Endothelial cell of umbilical vein (primary cell): ENCODE data around the gene NDUFAF2. TPM values are rescaled to one million over a fixed set of nuclear protein-coding genes. Genes with fewer than 3 reads are reported as not detected.
A peak's percentile ranks its signal among the peaks of the same experiment; 100 is the strongest.

ENCODE experiments used
- BruUV-seq: library from RNA; stranded (reverse); fragments of 400-500 nt; replicated peaks from 2 replicates; lab custom pipeline; 2021; lab: Mats Ljungman, UMichigan
- CTCF ChIA-PET: fragments of 300-600, 350-600 bp; sonication (Branson Sonifier 250); formaldehyde crosslinking; loops from one replicate; lab custom pipeline; 2021; ENCODE audit warnings: antibody characterized with exemption, inconsistent platforms; lab: Charles Lee
- POLR2A ChIA-PET: fragments of 300-600, 350-600 bp; sonication (Branson Sonifier 250); formaldehyde crosslinking; loops from one replicate; lab custom pipeline; 2021; ENCODE audit warnings: antibody characterized with exemption, inconsistent platforms; lab: Charles Lee
- DNase-seq: peaks from one replicate; pipeline ENCODE4 v3.0.0-alpha.2; 2011; ENCODE audit warnings: low read depth, low spot score
- FAIRE-seq: peaks from 2 replicates; lab custom pipeline; 2011; peaks lifted over from hg19 to GRCh38; lab: Jason Lieb, UNC
- H2AFZ ChIP-seq: 2 replicates; pipeline ENCODE4 v1.6.0; 2012; ENCODE audit warnings: low read depth, low read length, control low read depth, inconsistent platforms
- H3K27ac ChIP-seq: 2 replicates; pipeline ENCODE4 v1.5.1; 2011; ENCODE audit warnings: low read depth, mild to moderate bottlenecking, control low read depth, low read length, moderate library complexity; ENCODE audit not compliant: insufficient read depth
- H3K27me3 ChIP-seq, 2 experiments: 2 replicates each; pipeline versions ENCODE4 v1.6.0 to v1.6.1; 2011; ENCODE audit warnings: low read length in 2 of 2, mixed read lengths in 1 of 2; ENCODE audit not compliant: control insufficient read depth in 2 of 2, insufficient read depth in 2 of 2
- H3K36me3 ChIP-seq, 2 experiments: 2 replicates in 1 of 2; 3 replicates in 1 of 2; pipeline ENCODE4 v1.5.1; 2011; ENCODE audit warnings: low read length in 2 of 2, mild to moderate bottlenecking in 1 of 2, moderate library complexity in 1 of 2; ENCODE audit not compliant: control insufficient read depth in 2 of 2, insufficient read depth in 2 of 2; ENCODE audit errors: extremely low read depth in 1 of 2
- H3K4me1 ChIP-seq: 3 replicates; pipeline ENCODE4 v1.5.1; 2011; ENCODE audit warnings: mild to moderate bottlenecking, low read length; ENCODE audit not compliant: control insufficient read depth, insufficient read depth; ENCODE audit errors: extremely low read depth
- H3K4me2 ChIP-seq: 2 replicates; pipeline ENCODE4 v1.6.1; 2011; ENCODE audit warnings: low read length, control low read depth, mixed read lengths; ENCODE audit not compliant: insufficient read depth
- H3K4me3 ChIP-seq, 3 experiments: fragments of 200-600 bp in 1 of 3; sonication (generic), shearing (Covaris generic) in 1 of 3; replicated peaks in 1 of 3; 2 replicates each; pipeline ENCODE4 v1.5.1; 2011 to 2016; ENCODE audit warnings: control low read depth in 3 of 3, low read length in 3 of 3, mild to moderate bottlenecking in 2 of 3, inconsistent platforms in 1 of 3, low read depth in 1 of 3, moderate library complexity in 1 of 3; ENCODE audit not compliant: insufficient read depth in 1 of 3
- H3K79me2 ChIP-seq: 2 replicates; pipeline ENCODE4 v1.6.0; 2012; ENCODE audit warnings: low read length, inconsistent platforms; ENCODE audit not compliant: control insufficient read depth, insufficient read depth
- H3K9ac ChIP-seq: replicated peaks from 2 replicates; pipeline ENCODE3; 2011; ENCODE audit warnings: low read length, control low read depth; ENCODE audit not compliant: insufficient read depth; ENCODE audit errors: extremely low read depth
- H3K9me1 ChIP-seq: replicated peaks from 3 replicates; pipeline ENCODE4 v1.6.0; 2011; ENCODE audit warnings: mild to moderate bottlenecking, low read length; ENCODE audit not compliant: control insufficient read depth, insufficient read depth; ENCODE audit errors: extremely low read depth
- H3K9me3 ChIP-seq: replicated peaks from 2 replicates; pipeline ENCODE4 v1.5.1; 2012; ENCODE audit warnings: low read length, inconsistent platforms; ENCODE audit not compliant: control insufficient read depth, insufficient read depth
- H4K20me1 ChIP-seq: replicated peaks from 2 replicates; pipeline ENCODE3; 2011; ENCODE audit warnings: mild to moderate bottlenecking, low read length; ENCODE audit not compliant: control insufficient read depth, insufficient read depth; ENCODE audit errors: extremely low read depth
- CTCF ChIP-seq, 2 donors: IDR thresholded peaks; 1 replicate in 1 of 2; 2 replicates in 1 of 2; pipeline ENCODE4 v1.5.1; 2011; ENCODE audit warnings: low read length in 2 of 2, mild to moderate bottlenecking in 2 of 2, moderate library complexity in 2 of 2, control low read depth in 1 of 2, inconsistent platforms in 1 of 2, low read depth in 1 of 2; ENCODE audit not compliant: insufficient read depth in 1 of 2; ENCODE audit errors: extremely low read depth in 1 of 2
- EZH2 ChIP-seq: IDR thresholded peaks from 2 replicates; pipeline ENCODE4 v1.6.1; 2012; ENCODE audit warnings: borderline replicate concordance, low read depth, mild to moderate bottlenecking, moderate library complexity, low read length, inconsistent platforms; ENCODE audit not compliant: severe bottlenecking
- FOS ChIP-seq: IDR thresholded peaks from 2 replicates; pipeline ENCODE4 v1.6.1; 2011; ENCODE audit warnings: mild to moderate bottlenecking, low read length, moderate library complexity, borderline replicate concordance; ENCODE audit not compliant: insufficient read depth
- GATA2 ChIP-seq: IDR thresholded peaks from 2 replicates; pipeline ENCODE4 v1.7.0; 2011; ENCODE audit warnings: low read depth, mild to moderate bottlenecking, moderate library complexity, mixed read lengths, low read length; ENCODE audit not compliant: insufficient read length, insufficient read depth
- JUN ChIP-seq: IDR thresholded peaks from 2 replicates; pipeline ENCODE4 v1.6.1; 2011; ENCODE audit warnings: borderline replicate concordance, low read depth; ENCODE audit not compliant: insufficient read length, insufficient read depth
- MAX ChIP-seq: IDR thresholded peaks from 2 replicates; pipeline ENCODE4 v1.6.1; 2011; ENCODE audit not compliant: insufficient read depth, insufficient read length
- MYC ChIP-seq: IDR thresholded peaks from one replicate; pipeline ENCODE4 v1.6.1; 2011; ENCODE audit warnings: mild to moderate bottlenecking, low read depth, low read length
- POLR2A ChIP-seq: IDR thresholded peaks from 2 replicates; pipeline ENCODE4 v1.6.1; 2012; ENCODE audit warnings: low read depth, mild to moderate bottlenecking, control low read depth, low read length
- POLR2AphosphoS5 ChIP-seq: IDR thresholded peaks from 2 replicates; pipeline ENCODE4 v1.6.1; 2012; ENCODE audit warnings: low read depth, mild to moderate bottlenecking, control low read depth, low read length, moderate library complexity; ENCODE audit not compliant: insufficient read depth
- dilution Hi-C: fragments of 300-500 bp; cut with MboI; formaldehyde crosslinking; loops from one replicate; pipeline ENCODE4 v1.15.0; 2019; ENCODE audit warnings: low sequenced_read_pairs; ENCODE audit not compliant: extremely low pct_ligation_motif_present
- intact Hi-C: fragments of 100-400 bp; cut with micrococcal nuclease; formaldehyde crosslinking; loops from one replicate; pipeline ENCODE4 v1.10.0; 2022
- polyA plus RNA-seq, 4 experiments: library from polyadenylated mRNA; depleted of rRNA in 3 of 4; stranded (reverse) in 3 of 4; unstranded in 1 of 4; fragments of >200 nt; gene quantifications; 2 replicates each; pipeline versions ENCODE4 v1.2.1 to v1.2.3, GENCODE V29; 2011 to 2012; ENCODE audit warnings: missing spikeins in 1 of 4
- total RNA-seq: library from RNA; stranded (reverse); gene quantifications from 2 replicates; pipeline ENCODE4 v1.2.3, GENCODE V29; 2021

NDUFAF2 gene
- total and polyA plus RNA-seq, 2 donors (not counting 3 experiments of a cell fraction or from before 2014, with no cell fraction given), result 10.7 to 39.9 TPM

- Histone ChIP-seq H3K4me3 (no peak overlapping the region), H3K27me3 (no peaks in the 10 kb centered on the region), H3K4me1 (no peaks in the 10 kb centered on the region), H3K9ac (no peak overlapping the region), H3K9me1 (no peaks in the 10 kb centered on the region), H4K20me1 (no peaks in the 10 kb centered on the region), H3K4me2 (no peak overlapping the region), H3K79me2 (no peaks in the 10 kb centered on the region), H3K36me3 (no peaks in the 10 kb centered on the region), H2AFZ (peak overlapping the region; percentile 24), H3K9me3 (no peaks in the 10 kb centered on the region), H3K27ac (no peak overlapping the region)
- intact Hi-C loops, result loop anchor here (5.0 kb wide), 1 partner anchor 80 kb away; no protein-coding TSS in a partner anchor
- BruUV-seq, result no TSS peak
- ChIA-PET CTCF (interaction anchor here (0.9 to 1.6 kb wide), 3 partner anchors 16 to 476 kb away, joined by 3 to 5 read pairs (median 3); no protein-coding TSS in a partner anchor), POLR2A (interaction anchor here (0.8 kb wide), 1 partner anchor 113 kb away, joined by 9 read pairs; no protein-coding TSS in a partner anchor)
- dilution Hi-C loops, result no loop called here
- no peak for TF ChIP-seq FOS
- TF ChIP-seq CTCF (IDR thresholded peaks at IDR 0.05; ENCODE audit: extremely low read depth in 1 of 2, insufficient read depth in 1 of 2, low read depth in 1 of 2, low read length in 2 of 2), result no peak
- no peak for TF ChIP-seq JUN
- no peak for TF ChIP-seq GATA2
- no peak for TF ChIP-seq MYC
- no peak for TF ChIP-seq MAX
- no peak for TF ChIP-seq POLR2A
- TF ChIP-seq EZH2, result no peak
- TF ChIP-seq POLR2AphosphoS5, result no peak
- peak; percentile 62 for DNase-seq
- FAIRE-seq, result no peak
Observed at GRCh38 chr5:61182449-61182848, 237.4 kb downstream of the NDUFAF2 start.
